Keratinocyte (primary cell): ENCODE data around the gene RNF130. TPM values are rescaled to one million over a fixed set of nuclear protein-coding genes. Genes with fewer than 3 reads are reported as not detected.
A peak's percentile ranks its signal among the peaks of the same experiment; 100 is the strongest.

Experiments used
- DNase-seq: peaks from one replicate; pipeline ENCODE4 v3.0.0-alpha.2; 2011; ENCODE audit warnings: low read depth, missing footprints, low spot score
- FAIRE-seq: peaks from 2 replicates; lab custom pipeline; 2011; peaks lifted over from hg19 to GRCh38; lab: Jason Lieb, UNC
- H2AFZ ChIP-seq: 2 replicates; pipeline ENCODE4 v1.6.0; 2012; ENCODE audit warnings: low read length, control low read depth, inconsistent platforms; ENCODE audit not compliant: control insufficient read depth
- H3K27ac ChIP-seq: 2 replicates; pipeline ENCODE4 v1.5.1; 2011; ENCODE audit warnings: low read length; ENCODE audit not compliant: control insufficient read depth, insufficient read depth
- H3K27me3 ChIP-seq: 3 replicates; pipeline ENCODE4 v1.6.0; 2011; ENCODE audit warnings: low read length; ENCODE audit not compliant: control insufficient read depth, insufficient read depth; ENCODE audit errors: extremely low read depth
- H3K36me3 ChIP-seq, 2 experiments: 2 replicates in 1 of 2; 3 replicates in 1 of 2; pipeline ENCODE4 v1.5.1; 2011; ENCODE audit warnings: low read length in 2 of 2, mild to moderate bottlenecking in 1 of 2; ENCODE audit not compliant: control insufficient read depth in 2 of 2, insufficient read depth in 2 of 2; ENCODE audit errors: extremely low read depth in 1 of 2
- H3K4me1 ChIP-seq: 3 replicates; pipeline ENCODE4 v1.5.1; 2011; ENCODE audit warnings: low read length; ENCODE audit not compliant: control insufficient read depth, insufficient read depth; ENCODE audit errors: extremely low read depth
- H3K4me2 ChIP-seq: 3 replicates; pipeline ENCODE4 v1.6.0; 2011; ENCODE audit warnings: low read depth, low read length; ENCODE audit not compliant: control insufficient read depth, insufficient read depth; ENCODE audit errors: extremely low read depth
- H3K4me3 ChIP-seq, 3 experiments: fragments of 200-600 bp in 1 of 3; sonication (generic) in 1 of 3; 2 replicates in 2 of 3; 3 replicates in 1 of 3; pipeline ENCODE4 v1.5.1; 2011 to 2016; ENCODE audit warnings: low read length in 3 of 3, mild to moderate bottlenecking in 3 of 3, control low read depth in 2 of 3, inconsistent platforms in 1 of 3, low read depth in 1 of 3, mixed read lengths in 1 of 3, mixed run types in 1 of 3, moderate library complexity in 1 of 3; ENCODE audit not compliant: control insufficient read depth in 2 of 3, insufficient read depth in 2 of 3; ENCODE audit errors: extremely low read depth in 1 of 3
- H3K79me2 ChIP-seq: 2 replicates; pipeline ENCODE4 v1.6.0; 2012; ENCODE audit warnings: low read length; ENCODE audit not compliant: control insufficient read depth, insufficient read depth
- H3K9ac ChIP-seq: 3 replicates; pipeline ENCODE4 v1.6.0; 2011; ENCODE audit warnings: low read length; ENCODE audit not compliant: control insufficient read depth, insufficient read depth; ENCODE audit errors: extremely low read depth
- H3K9me1 ChIP-seq: 3 replicates; pipeline ENCODE4 v1.6.0; 2011; ENCODE audit warnings: low read length; ENCODE audit not compliant: control insufficient read depth, insufficient read depth; ENCODE audit errors: extremely low read depth
- H3K9me3 ChIP-seq: 2 replicates; pipeline ENCODE4 v1.5.1; 2012; ENCODE audit warnings: low read depth, low read length; ENCODE audit not compliant: control insufficient read depth
- H4K20me1 ChIP-seq: 3 replicates; pipeline ENCODE4 v1.6.0; 2011; ENCODE audit warnings: low read length; ENCODE audit not compliant: control insufficient read depth, insufficient read depth; ENCODE audit errors: extremely low read depth
- CTCF ChIP-seq, 3 experiments: IDR thresholded peaks in 1 of 3; conservative IDR thresholded peaks in 1 of 3; optimal IDR thresholded peaks in 1 of 3; 2 replicates in 2 of 3; 3 replicates in 1 of 3; pipeline versions ENCODE3 to v1.5.1; 2011; ENCODE audit warnings: low read length in 3 of 3, mild to moderate bottlenecking in 3 of 3, moderate library complexity in 2 of 3, control low read depth in 1 of 3, inconsistent platforms in 1 of 3; ENCODE audit not compliant: insufficient read depth in 2 of 3; ENCODE audit errors: extremely low read depth in 1 of 3
- EZH2 ChIP-seq: IDR thresholded peaks from one replicate; pipeline ENCODE4 v1.6.1; 2012; ENCODE audit warnings: inconsistent platforms, mild to moderate bottlenecking, low read length, moderate library complexity
- dilution Hi-C: fragments of 300-500 bp; cut with MboI; formaldehyde crosslinking; loops from one replicate; pipeline ENCODE4 v1.7.0; 2020; ENCODE audit warnings: low sequenced_read_pairs; ENCODE audit not compliant: extremely low pct_ligation_motif_present
- polyA plus RNA-seq, 5 experiments: library from polyadenylated mRNA; depleted of rRNA in 3 of 5; stranded (reverse) in 3 of 5; stranded (forward) in 1 of 5; unstranded in 1 of 5; fragments of >200 nt; gene quantifications; 1 replicate in 1 of 5; 2 replicates in 3 of 5; 3 replicates in 1 of 5; pipeline versions ENCODE4 v1.2.1 to v1.2.3, GENCODE V29; 2011 to 2012; ENCODE audit warnings: missing spikeins in 2 of 5, low read depth in 1 of 5, low replicate concordance in 1 of 5

The RNF130 gene
- polyA plus RNA-seq, 1 donor (not counting 4 experiments of a cell fraction or from before 2014, with no cell fraction given): 20.0 TPM

- H2AFZ ChIP-seq: no peak overlapping the region
- DNase-seq: no peak
- peaks cover 14% of the 10 kb centered on the region for H3K79me2 ChIP-seq
- FAIRE-seq: no peak
- no peak overlapping the region for H3K9ac ChIP-seq
- H3K4me1 ChIP-seq: peaks cover 18% of the 10 kb centered on the region
- peaks cover 4% of the 10 kb centered on the region for H3K9me3 ChIP-seq
- no peaks in the 10 kb centered on the region for H4K20me1 ChIP-seq
- no peak for TF ChIP-seq CTCF (optimal IDR thresholded peaks at IDR 0.05 in 1 of 3, IDR thresholded peaks at IDR 0.05 in 1 of 3, conservative IDR thresholded peaks at IDR 0.05 in 1 of 3; ENCODE audit: extremely low read depth in 1 of 3, insufficient read depth in 2 of 3, low read length in 3 of 3)
- TF ChIP-seq EZH2: no peak
- H3K9me1 ChIP-seq: no peaks in the 10 kb centered on the region
- H3K36me3 ChIP-seq: no peaks in the 10 kb centered on the region
- H3K4me3 ChIP-seq: no peak overlapping the region
- dilution Hi-C loops: no loop called here
- no peak overlapping the region for H3K4me2 ChIP-seq
- no peak overlapping the region for H3K27ac ChIP-seq
- peaks cover 13% of the 10 kb centered on the region for H3K27me3 ChIP-seq
Observed at GRCh38 chr5:180072556-180072955, 997 bp upstream of the RNF130 start.

- Histone ChIP-seq H2AFZ (no peak overlapping the region), H4K20me1 (no peaks in the 10 kb centered on the region), H3K9me3 (peaks cover 4% of the 10 kb centered on the region), H3K4me1 (peaks cover 18% of the 10 kb centered on the region), H3K36me3 (no peaks in the 10 kb centered on the region), H3K27ac (no peak overlapping the region), H3K9ac (no peak overlapping the region), H3K4me3 (peak overlapping the region in 1 of 3 experiments; percentile 60), H3K27me3 (peaks cover 13% of the 10 kb centered on the region), H3K9me1 (no peaks in the 10 kb centered on the region), H3K79me2 (peaks cover 15% of the 10 kb centered on the region), H3K4me2 (no peak overlapping the region)
- no peak for DNase-seq
- FAIRE-seq: no peak
- dilution Hi-C loops: no loop called here
- TF ChIP-seq CTCF (optimal IDR thresholded peaks at IDR 0.05 in 1 of 3, IDR thresholded peaks at IDR 0.05 in 1 of 3, conservative IDR thresholded peaks at IDR 0.05 in 1 of 3; ENCODE audit: extremely low read depth in 1 of 3, insufficient read depth in 2 of 3, low read length in 3 of 3) (no peak), EZH2 (no peak)
Observed at GRCh38 chr5:180072256-180072548, 643 bp upstream of the RNF130 start.
